ENCODE measurements around the gene PLXNB2. TPM values are rescaled to one million over a fixed set of nuclear protein-coding genes. Genes with fewer than 3 reads are reported as not detected.
A peak's percentile ranks its signal among the peaks of the same experiment; 100 is the strongest.

The PLXNB2 gene
- total RNA-seq, 1 experiment from 2014 or later: 155 TPM

DNA sequence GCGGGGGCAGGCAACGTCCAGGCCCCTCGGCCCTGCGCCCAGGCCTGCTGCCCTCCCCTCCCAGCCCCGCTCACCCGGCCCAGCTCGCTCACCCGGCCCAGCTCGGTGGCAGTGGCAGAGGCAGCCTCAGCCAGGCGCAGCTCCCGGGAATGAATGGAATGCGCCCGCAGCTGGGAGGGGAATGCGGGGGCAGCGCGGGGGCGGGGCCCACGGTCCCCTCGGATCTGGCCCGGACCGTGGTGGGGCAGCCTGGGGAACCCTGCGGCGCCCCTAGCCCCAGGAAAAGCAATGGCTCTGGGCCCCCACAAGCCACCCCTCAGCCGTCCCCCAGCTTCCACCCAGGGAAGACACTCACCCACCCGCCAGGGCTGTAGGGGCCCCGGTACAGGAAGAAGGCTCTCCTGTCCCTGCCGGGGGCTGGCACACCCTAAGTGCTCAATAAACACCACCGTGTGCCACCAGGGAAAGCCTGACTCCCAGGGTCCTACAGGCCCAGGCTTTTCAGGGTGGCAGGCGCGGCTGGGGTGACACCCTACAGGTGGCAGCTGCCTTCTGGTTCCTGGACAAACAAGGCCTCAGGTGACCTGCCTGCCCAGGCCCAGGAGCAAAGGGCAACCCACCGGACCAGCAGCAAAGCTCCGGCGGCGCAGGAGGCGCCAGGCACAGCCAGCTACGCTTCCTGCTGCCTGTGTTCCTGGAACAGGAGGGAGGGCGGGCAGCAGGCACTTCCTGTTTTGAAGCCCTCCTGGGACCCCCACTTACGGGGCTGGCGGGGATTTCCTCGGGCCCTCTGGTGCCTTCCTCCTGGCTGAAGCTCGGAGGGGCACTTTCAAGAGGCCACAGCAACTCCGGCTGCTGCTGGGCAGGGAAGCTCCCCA is 13.8 kb downstream of the PLXNB2 start:
- intact Hi-C loops (cut with micrococcal nuclease; ENCODE audit: unreplicated experiment): no loop called here
- ChIA-PET POLR2A (ENCODE audit: low non-redundant PET) (no interaction called here), CTCF (interaction anchor here (0.6 to 1.1 kb wide), 4 partner anchors 10 to 37 kb away, joined by 3 to 6 read pairs (median 5); no protein-coding TSS in a partner anchor)
- no peak for TF ChIP-seq EZH2 (IDR thresholded peaks at IDR 0.05; ENCODE audit: borderline replicate concordance, low read depth, low read length, poor library complexity, severe bottlenecking)
- TF ChIP-seq, protein P1, sequence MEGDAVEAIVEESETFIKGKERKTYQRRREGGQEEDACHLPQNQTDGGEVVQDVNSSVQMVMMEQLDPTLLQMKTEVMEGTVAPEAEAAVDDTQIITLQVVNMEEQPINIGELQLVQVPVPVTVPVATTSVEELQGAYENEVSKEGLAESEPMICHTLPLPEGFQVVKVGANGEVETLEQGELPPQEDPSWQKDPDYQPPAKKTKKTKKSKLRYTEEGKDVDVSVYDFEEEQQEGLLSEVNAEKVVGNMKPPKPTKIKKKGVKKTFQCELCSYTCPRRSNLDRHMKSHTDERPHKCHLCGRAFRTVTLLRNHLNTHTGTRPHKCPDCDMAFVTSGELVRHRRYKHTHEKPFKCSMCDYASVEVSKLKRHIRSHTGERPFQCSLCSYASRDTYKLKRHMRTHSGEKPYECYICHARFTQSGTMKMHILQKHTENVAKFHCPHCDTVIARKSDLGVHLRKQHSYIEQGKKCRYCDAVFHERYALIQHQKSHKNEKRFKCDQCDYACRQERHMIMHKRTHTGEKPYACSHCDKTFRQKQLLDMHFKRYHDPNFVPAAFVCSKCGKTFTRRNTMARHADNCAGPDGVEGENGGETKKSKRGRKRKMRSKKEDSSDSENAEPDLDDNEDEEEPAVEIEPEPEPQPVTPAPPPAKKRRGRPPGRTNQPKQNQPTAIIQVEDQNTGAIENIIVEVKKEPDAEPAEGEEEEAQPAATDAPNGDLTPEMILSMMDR (conservative IDR thresholded peaks at IDR 0.05; ENCODE audit: low read depth, low read length): no peak
- peak overlapping the region; percentile 93 for H3K27ac ChIP-seq (ENCODE audit: low read depth, low read length, poor library complexity, severe bottlenecking)
- DNase-seq (ENCODE audit: low spot score): peak; percentile 84
- H3K9me3 ChIP-seq (ENCODE audit: low read depth, low read length, poor library complexity, severe bottlenecking): no peaks in the 10 kb centered on the region
- no peaks in the 10 kb centered on the region for H3K27me3 ChIP-seq (replicated peaks; ENCODE audit: insufficient read depth, low read depth, low read length, poor library complexity)
- H3K4me1 ChIP-seq (ENCODE audit: insufficient read depth, low read length, poor library complexity, severe bottlenecking): peaks cover 43% of the 10 kb centered on the region
- BruUV-seq (replicated peaks): no TSS peak
- peak overlapping the region; percentile 41 for H3K4me3 ChIP-seq (ENCODE audit: low read depth, low read length, poor library complexity, severe bottlenecking)
- H3K36me3 ChIP-seq (ENCODE audit: insufficient read depth, low read length, poor library complexity, severe bottlenecking): peaks cover 28% of the 10 kb centered on the region

DNA sequence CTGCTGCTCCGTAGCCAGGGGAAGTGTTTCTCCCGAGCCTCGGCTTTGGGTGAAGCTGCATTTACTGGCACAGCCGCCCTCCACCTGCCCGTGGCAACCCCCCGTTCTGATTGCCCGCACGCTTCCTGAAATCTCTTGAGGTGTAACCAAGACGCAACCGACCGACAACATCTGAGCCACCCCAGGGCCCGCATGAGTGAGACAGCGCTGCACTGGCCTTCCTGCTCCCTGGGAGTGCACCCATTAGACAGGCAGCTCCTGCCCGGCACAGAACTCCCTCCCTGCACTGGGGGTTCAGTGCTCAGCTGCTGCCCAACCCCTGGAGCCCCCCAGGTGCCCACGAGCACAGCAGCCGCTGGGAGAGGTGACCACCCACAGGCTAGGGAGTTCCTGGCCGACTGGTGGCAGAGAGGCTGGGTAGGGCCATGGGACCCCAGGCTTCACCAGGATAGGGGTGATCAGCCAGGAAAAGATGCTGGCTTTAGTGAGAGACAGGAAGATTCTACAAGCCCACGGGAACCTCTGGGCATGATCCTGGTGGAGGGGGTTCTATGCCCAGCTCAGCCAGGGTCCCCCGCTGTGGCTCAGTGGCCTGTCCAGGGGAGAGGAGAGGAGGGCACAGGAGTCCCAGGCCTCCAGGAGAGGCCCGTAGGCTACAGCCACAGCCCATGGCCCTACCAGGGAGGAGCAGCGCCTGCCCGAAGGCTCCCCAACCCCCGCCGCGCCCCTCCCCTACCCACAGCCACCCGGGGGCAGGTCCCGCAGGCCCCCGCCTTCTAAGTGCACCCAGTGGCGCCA is 14.6 kb downstream of the PLXNB2 start:
- no peaks in the 10 kb centered on the region for H3K27me3 ChIP-seq (replicated peaks; ENCODE audit: insufficient read depth, low read depth, low read length, poor library complexity)
- peaks cover 37% of the 10 kb centered on the region for H3K36me3 ChIP-seq (ENCODE audit: insufficient read depth, low read length, poor library complexity, severe bottlenecking)
- ChIA-PET CTCF (interaction anchor here (0.6 to 1.1 kb wide), 3 partner anchors 29 to 37 kb away, joined by 3 to 6 read pairs (median 5); no protein-coding TSS in a partner anchor), POLR2A (ENCODE audit: low non-redundant PET) (no interaction called here)
- BruUV-seq (replicated peaks): no TSS peak
- intact Hi-C loops (cut with micrococcal nuclease; ENCODE audit: unreplicated experiment): no loop called here
- TF ChIP-seq, protein P1 (conservative IDR thresholded peaks at IDR 0.05; ENCODE audit: low read depth, low read length): no peak
- no peak for TF ChIP-seq EZH2 (IDR thresholded peaks at IDR 0.05; ENCODE audit: borderline replicate concordance, low read depth, low read length, poor library complexity, severe bottlenecking)
- peak overlapping the region; percentile 93 for H3K27ac ChIP-seq (ENCODE audit: low read depth, low read length, poor library complexity, severe bottlenecking)
- peaks cover 37% of the 10 kb centered on the region for H3K4me1 ChIP-seq (ENCODE audit: insufficient read depth, low read length, poor library complexity, severe bottlenecking)
- DNase-seq (ENCODE audit: low spot score): no peak
- no peaks in the 10 kb centered on the region for H3K9me3 ChIP-seq (ENCODE audit: low read depth, low read length, poor library complexity, severe bottlenecking)
- peak overlapping the region; percentile 41 for H3K4me3 ChIP-seq (ENCODE audit: low read depth, low read length, poor library complexity, severe bottlenecking)

DNA sequence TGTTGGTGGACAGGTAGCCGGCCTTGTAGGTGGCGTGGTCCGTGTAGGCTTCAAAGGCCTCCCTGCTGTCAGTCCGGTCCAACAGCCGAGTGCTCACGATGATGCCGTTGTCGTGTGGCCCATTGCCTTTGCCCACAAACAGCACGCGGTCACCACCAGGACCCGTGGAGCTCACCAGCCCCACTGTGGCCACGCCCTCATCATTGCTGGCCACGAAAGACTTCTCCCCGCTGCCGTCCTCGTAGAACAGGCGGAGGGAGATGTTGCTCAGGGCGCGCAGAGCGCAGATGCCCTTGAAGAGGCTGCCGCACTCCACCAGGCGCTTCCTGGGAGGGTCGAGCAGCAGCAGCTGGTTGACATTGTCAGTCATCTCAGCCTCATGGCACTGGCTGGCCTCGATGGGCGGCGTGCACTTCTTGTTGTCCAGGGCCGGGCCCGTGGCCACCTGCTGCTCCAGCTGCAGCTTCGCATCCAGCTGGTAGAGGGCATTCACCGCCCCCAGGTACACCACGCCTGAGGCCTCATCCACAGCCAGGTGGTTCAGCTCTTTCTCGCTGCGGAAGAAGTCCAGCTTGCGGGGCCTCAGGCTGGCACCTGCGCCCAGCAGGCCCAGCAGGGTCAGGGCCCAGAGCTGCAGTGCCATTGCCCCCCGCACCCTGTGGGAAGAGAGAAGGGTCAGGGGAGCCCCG is 17.4 kb downstream of the PLXNB2 start:
- intact Hi-C loops (cut with micrococcal nuclease; ENCODE audit: unreplicated experiment): no loop called here

More for the DNA sequence above, 17.4 kb downstream of the PLXNB2 start:
- TF ChIP-seq, protein P1 (conservative IDR thresholded peaks at IDR 0.05; ENCODE audit: low read depth, low read length): no peak
- no peak for TF ChIP-seq EZH2 (IDR thresholded peaks at IDR 0.05; ENCODE audit: borderline replicate concordance, low read depth, low read length, poor library complexity, severe bottlenecking)
- CTCF ChIA-PET: no interaction called here
- BruUV-seq (replicated peaks): TSS peak; percentile 50
- Histone ChIP-seq H3K4me1 (ENCODE audit: insufficient read depth, low read length, poor library complexity, severe bottlenecking) (peaks cover 31% of the 10 kb centered on the region), H3K27ac (ENCODE audit: low read depth, low read length, poor library complexity, severe bottlenecking) (peak overlapping the region; percentile 67), H3K27me3 (replicated peaks; ENCODE audit: insufficient read depth, low read depth, low read length, poor library complexity) (no peaks in the 10 kb centered on the region), H3K4me3 (ENCODE audit: low read depth, low read length, poor library complexity, severe bottlenecking) (no peak overlapping the region), H3K9me3 (ENCODE audit: low read depth, low read length, poor library complexity, severe bottlenecking) (no peaks in the 10 kb centered on the region), H3K36me3 (ENCODE audit: insufficient read depth, low read length, poor library complexity, severe bottlenecking) (peaks cover 60% of the 10 kb centered on the region)
- POLR2A ChIA-PET (ENCODE audit: low non-redundant PET): no interaction called here
- DNase-seq (ENCODE audit: low spot score): no peak

Measured in A673 (cell line).